Adipose tissue (tissue), 3 donors: Measurements from ENCODE around the gene MBD3L5. TPM values are rescaled to one million over a fixed set of nuclear protein-coding genes. Genes with fewer than 3 reads are reported as not detected.
"Not testable (repeated sequence)": the region's sequence is repeated elsewhere in the genome, so short reads cannot be mapped to it uniquely, and the experiment has no call there.

Experiments
- H3K27ac ChIP-seq: one replicate; pipeline ENCODE4 v1.5.1; 2013; ENCODE audit warnings: low read depth, low read length
- WGBS, 3 donors: extraction: QIAGEN DNeasy Blood & Tissue Kit; methylation state at CpG; one replicate each; pipeline ENCODE4 v1.1.7; 2013; 5-methylcytosine and 5-hydroxymethylcytosine counted together
- polyA plus RNA-seq, 3 donors: library from polyadenylated mRNA; stranded (reverse); fragments of 200-250 nt; gene quantifications; one replicate each; pipeline ENCODE4 v1.2.3, GENCODE V29; 2013
- donor health status: healthy with polysubstance abuse.
- donor health status: Bipolar disorder and iron deficiency.
- donor health status: healthy.

The MBD3L5 gene
- not detected for polyA plus RNA-seq

GRCh38 chr19:7030278-7030677, at the start of gene MBD3L5:
MBD3L5 (plus strand) TSS chr19:7030578; CDS start chr19:7030612, 34 bp downstream.
- no CpG with 5 or more reads among the region's 9 CpGs for WGBS, 3 donors
- H3K27ac ChIP-seq: not testable (repeated sequence)

GRCh38 chr19:6983448-6983847, 46.9 kb upstream of the MBD3L5 start:
- H3K27ac ChIP-seq: no peak overlapping the region

- 43 to 52% (median 45%) methylated on average over 4 of the region's 4 CpGs for WGBS, 3 donors
Observed at GRCh38 chr19:6987850-6988249, 42.5 kb upstream of the MBD3L5 start.

GRCh38 chr19:6988257-6988656, 42.1 kb upstream of the MBD3L5 start:
- 46 to 48% (median 48%) methylated on average over 3 of the region's 3 CpGs for WGBS, 3 donors
- no peak overlapping the region for H3K27ac ChIP-seq

More at GRCh38 chr19:6987850-6988249, 42.5 kb upstream of the MBD3L5 start:
- no peak overlapping the region for H3K27ac ChIP-seq

GRCh38 chr19:6995054-6995453, 35.3 kb upstream of the MBD3L5 start:
- no peak overlapping the region for H3K27ac ChIP-seq
- WGBS, 3 donors: 56 to 94% (median 87%) methylated on average over 1 of the region's 1 CpG

GRCh38 chr19:6996810-6997209, 33.6 kb upstream of the MBD3L5 start:
- 53 to 78% (median 72%) methylated on average over 4 of the region's 4 CpGs for WGBS, 3 donors

GRCh38 chr19:6997679-6998445, 32.5 kb upstream of the MBD3L5 start:
- H3K27ac ChIP-seq: no peak overlapping the region
- 66 to 82% (median 79%) methylated on average over 15 of the region's 15 CpGs for WGBS, 3 donors

More at GRCh38 chr19:6996810-6997209, 33.6 kb upstream of the MBD3L5 start:
- no peak overlapping the region for H3K27ac ChIP-seq

- 62 to 77% (median 72%) methylated on average over 7 of the region's 7 CpGs for WGBS, 3 donors
- H3K27ac ChIP-seq: no peak overlapping the region
Observed at GRCh38 chr19:6999933-7000332, 30.4 kb upstream of the MBD3L5 start.

GRCh38 chr19:7000333-7000732, 30.0 kb upstream of the MBD3L5 start:
- 51 to 64% (median 60%) methylated on average over 3 of the region's 3 CpGs for WGBS, 3 donors
- no peak overlapping the region for H3K27ac ChIP-seq

- 59 to 72% (median 66%) methylated on average over 1 of the region's 1 CpG for WGBS, 3 donors
- H3K27ac ChIP-seq: no peak overlapping the region
Observed at GRCh38 chr19:7000816-7001215, 29.6 kb upstream of the MBD3L5 start.

- WGBS, 3 donors: 51 to 61% (median 55%) methylated on average over 18 of the region's 18 CpGs
- H3K27ac ChIP-seq: no peak overlapping the region
Observed at GRCh38 chr19:7004313-7004931, 26.0 kb upstream of the MBD3L5 start.

GRCh38 chr19:7006135-7006704, 24.2 kb upstream of the MBD3L5 start:
- H3K27ac ChIP-seq: no peak overlapping the region
- WGBS, 3 donors: 73 to 88% (median 84%) methylated on average over 11 of the region's 11 CpGs

GRCh38 chr19:7007859-7008258, 22.5 kb upstream of the MBD3L5 start:
- WGBS, 3 donors: 42 to 53% (median 51%) methylated on average over 4 of the region's 4 CpGs
- no peak overlapping the region for H3K27ac ChIP-seq

GRCh38 chr19:7010722-7011593, 19.4 kb upstream of the MBD3L5 start:
- WGBS, 3 donors: 76 to 89% (median 88%) methylated on average over 11 to 12 of the region's 12 CpGs
- no peak overlapping the region for H3K27ac ChIP-seq

- 57 to 68% (median 60%) methylated on average over 4 of the region's 4 CpGs for WGBS, 3 donors
- H3K27ac ChIP-seq: no peak overlapping the region
Observed at GRCh38 chr19:7013678-7014077, 16.7 kb upstream of the MBD3L5 start.

- 71 to 81% (median 78%) methylated on average over 6 of the region's 6 CpGs for WGBS, 3 donors
- H3K27ac ChIP-seq: no peak overlapping the region
Observed at GRCh38 chr19:7018828-7019227, 11.6 kb upstream of the MBD3L5 start.

- whole genome bisulfite sequencing, 3 donors: no CpG with 5 or more reads among the region's 6 CpGs
- H3K27ac ChIP-seq: not testable (repeated sequence)
Observed at GRCh38 chr19:7021331-7021730, 9.0 kb upstream of the MBD3L5 start, which contains the start of gene MBD3L2B. MBD3L2B (minus strand) TSS chr19:7021431; CDS start chr19:7021397, 34 bp downstream.

GRCh38 chr19:7028790-7029189, 1.6 kb upstream of the MBD3L5 start:
- H3K27ac ChIP-seq: not testable (repeated sequence)
- no CpG with 5 or more reads among the region's 1 CpG for WGBS, 3 donors

GRCh38 chr19:7040079-7040478, 9.7 kb downstream of the MBD3L5 start, which contains the start of gene MBD3L4:
MBD3L4 (minus strand) TSS chr19:7040179; CDS start chr19:7040144, 35 bp downstream.
- H3K27ac ChIP-seq: not testable (repeated sequence)
- no CpG with 5 or more reads among the region's 9 CpGs for WGBS, 3 donors
